H1 (cell line): Measurements from ENCODE around the gene PKM. TPM values are rescaled to one million over a fixed set of nuclear protein-coding genes. Genes with fewer than 3 reads are reported as not detected.
A peak's percentile ranks its signal among the peaks of the same experiment; 100 is the strongest.

Experiments used
- CTCF ChIA-PET: fragments of 300-600 bp; sonication (Branson Sonifier 250); formaldehyde crosslinking; loops from one replicate; lab custom pipeline; 2021; ENCODE audit not compliant: partially characterized antibody; lab: Charles Lee
- POLR2A ChIA-PET: fragments of 300-600 bp; sonication (Branson Sonifier 250); formaldehyde crosslinking; loops from one replicate; lab custom pipeline; 2021; ENCODE audit warnings: inconsistent platforms; ENCODE audit not compliant: partially characterized antibody; lab: Charles Lee
- DNase-seq, 2 experiments: peaks; one replicate each; pipeline versions ENCODE4 v3.0.0 to v3.0.0-alpha.2; 2010 to 2022; ENCODE audit warnings: low spot score in 2 of 2, low read depth in 1 of 2, mixed read lengths in 1 of 2
- FAIRE-seq: peaks from 2 replicates; lab custom pipeline; 2011; peaks lifted over from hg19 to GRCh38; lab: Jason Lieb, UNC
- H2AFZ ChIP-seq: 2 replicates; pipeline ENCODE4 v1.8.1; 2012; ENCODE audit warnings: low read length, inconsistent platforms
- H2AK5ac ChIP-seq: 2 replicates; pipeline ENCODE4 v1.6.1; 2013; ENCODE audit warnings: low read depth, low read length
- H2BK120ac ChIP-seq: replicated peaks from 2 replicates; pipeline ENCODE3; 2013; ENCODE audit warnings: low read depth, low read length, inconsistent platforms
- H2BK12ac ChIP-seq: 2 replicates; pipeline ENCODE4 v1.6.1; 2013; ENCODE audit warnings: low read depth, low read length
- H2BK15ac ChIP-seq: 2 replicates; pipeline ENCODE4 v1.6.1; 2013; ENCODE audit warnings: low read length
- H2BK20ac ChIP-seq: 2 replicates; pipeline ENCODE4 v1.6.1; 2013; ENCODE audit warnings: low read length
- H2BK5ac ChIP-seq: 2 replicates; pipeline ENCODE4 v1.6.1; 2013; ENCODE audit warnings: low read depth, low read length
- H3K14ac ChIP-seq: 2 replicates; pipeline ENCODE4 v1.6.1; 2013; ENCODE audit warnings: inconsistent platforms; ENCODE audit not compliant: insufficient read length
- H3K18ac ChIP-seq: 2 replicates; pipeline ENCODE4 v1.6.1; 2013; ENCODE audit warnings: low read length; ENCODE audit errors: extremely low read depth
- H3K23ac ChIP-seq: 2 replicates; pipeline ENCODE4 v1.6.1; 2013; ENCODE audit warnings: inconsistent platforms; ENCODE audit not compliant: insufficient read length
- H3K23me2 ChIP-seq: 2 replicates; pipeline ENCODE4 v1.6.1; 2013; ENCODE audit warnings: low read depth, low read length
- H3K27ac ChIP-seq: 2 replicates; pipeline ENCODE4 v1.6.1; 2011; ENCODE audit warnings: low read depth, low read length, inconsistent platforms
- H3K27me3 ChIP-seq, 4 experiments: replicated peaks in 1 of 4; 1 replicate in 1 of 4; 2 replicates in 3 of 4; pipeline versions ENCODE4 v1.6.1 to v1.8.1; 2011 to 2013; ENCODE audit warnings: low read length in 3 of 4, mild to moderate bottlenecking in 3 of 4, inconsistent platforms in 2 of 4, mixed read lengths in 2 of 4, moderate library complexity in 1 of 4; ENCODE audit not compliant: control insufficient read depth in 3 of 4, insufficient read depth in 3 of 4; ENCODE audit errors: extremely low read depth in 1 of 4
- H3K36me3 ChIP-seq, 4 experiments: 2 replicates each; pipeline versions ENCODE4 v1.6.1 to v1.8.1; 2011 to 2013; ENCODE audit warnings: mild to moderate bottlenecking in 4 of 4, low read length in 3 of 4, moderate library complexity in 2 of 4, control low read depth in 1 of 4, inconsistent platforms in 1 of 4; ENCODE audit not compliant: insufficient read depth in 4 of 4, control insufficient read depth in 2 of 4
- H3K4ac ChIP-seq: replicated peaks from 2 replicates; pipeline ENCODE3; 2013; ENCODE audit warnings: low read length, low read depth, mixed read lengths, inconsistent platforms; ENCODE audit not compliant: insufficient read length
- H3K4me1 ChIP-seq, 4 experiments: replicated peaks in 1 of 4; 1 replicate in 1 of 4; 2 replicates in 3 of 4; pipeline versions ENCODE4 v1.6.1 to v1.8.1; 2011 to 2013; ENCODE audit warnings: low read length in 3 of 4, inconsistent platforms in 2 of 4, mixed read lengths in 1 of 4; ENCODE audit not compliant: insufficient read depth in 4 of 4, control insufficient read depth in 3 of 4
- H3K4me2 ChIP-seq, 2 experiments: 2 replicates each; pipeline versions ENCODE4 v1.6.1 to v1.8.1; 2011 to 2013; ENCODE audit warnings: low read depth in 2 of 2, low read length in 2 of 2, control low read depth in 1 of 2, inconsistent platforms in 1 of 2, mild to moderate bottlenecking in 1 of 2; ENCODE audit not compliant: insufficient read depth in 1 of 2
- H3K4me3 ChIP-seq, 4 experiments: fragments of 200-600, 300-600 bp in 1 of 4; sonication (generic), shearing (Covaris generic), sonication (Bioruptor Twin) in 1 of 4; 2 replicates each; pipeline versions ENCODE4 v1.5.1 to v1.8.1; 2011 to 2016; ENCODE audit warnings: low read length in 4 of 4, low read depth in 3 of 4, control low read depth in 2 of 4, inconsistent platforms in 2 of 4, mild to moderate bottlenecking in 2 of 4, mixed read lengths in 1 of 4, moderate library complexity in 1 of 4; ENCODE audit not compliant: insufficient read depth in 2 of 4; ENCODE audit errors: extremely low read depth in 1 of 4
- H3K56ac ChIP-seq: replicated peaks from 2 replicates; pipeline ENCODE3; 2013; ENCODE audit warnings: low read depth, mild to moderate bottlenecking, mixed read lengths, low read length, inconsistent platforms; ENCODE audit not compliant: insufficient read length
- H3K79me1 ChIP-seq: 2 replicates; pipeline ENCODE4 v1.6.1; 2013; ENCODE audit warnings: low read depth, low read length, control low read depth
- H3K79me2 ChIP-seq, 2 experiments: 2 replicates each; pipeline versions ENCODE4 v1.6.1 to v1.8.1; 2012 to 2013; ENCODE audit warnings: low read length in 2 of 2, mild to moderate bottlenecking in 2 of 2, inconsistent platforms in 1 of 2; ENCODE audit not compliant: insufficient read depth in 2 of 2, control insufficient read depth in 1 of 2
- H3K9ac ChIP-seq, 4 experiments: replicated peaks in 1 of 4; 1 replicate in 1 of 4; 2 replicates in 3 of 4; pipeline versions ENCODE4 v1.6.1 to v1.8.1; 2011 to 2013; ENCODE audit warnings: low read depth in 3 of 4, low read length in 3 of 4, control low read depth in 2 of 4, mild to moderate bottlenecking in 2 of 4, moderate library complexity in 2 of 4, inconsistent platforms in 1 of 4; ENCODE audit errors: extremely low read depth in 1 of 4
- H3K9me3 ChIP-seq, 2 experiments: 2 replicates each; pipeline versions ENCODE4 v1.6.1 to v1.8.1; 2012 to 2013; ENCODE audit warnings: mild to moderate bottlenecking in 2 of 2, moderate library complexity in 2 of 2, control low read depth in 1 of 2, inconsistent platforms in 1 of 2, low read depth in 1 of 2, low read length in 1 of 2, mixed read lengths in 1 of 2; ENCODE audit not compliant: insufficient read depth in 2 of 2
- H4K20me1 ChIP-seq, 2 experiments: replicated peaks in 1 of 2; 2 replicates each; pipeline versions ENCODE3 to v1.8.1; 2011 to 2013; ENCODE audit warnings: inconsistent platforms in 2 of 2, low read length in 2 of 2, mild to moderate bottlenecking in 1 of 2; ENCODE audit not compliant: insufficient read depth in 2 of 2, control insufficient read depth in 1 of 2
- H4K5ac ChIP-seq: 2 replicates; pipeline ENCODE4 v1.6.1; 2013; ENCODE audit warnings: low read length, low read depth, mixed read lengths, inconsistent platforms; ENCODE audit not compliant: insufficient read length
- H4K8ac ChIP-seq: 2 replicates; pipeline ENCODE4 v1.8.0; 2013; ENCODE audit warnings: mild to moderate bottlenecking, moderate library complexity, low read length, inconsistent platforms; ENCODE audit not compliant: insufficient read depth; ENCODE audit errors: extremely low read depth
- H4K91ac ChIP-seq: replicated peaks from 2 replicates; pipeline ENCODE3; 2013; ENCODE audit warnings: low read length, mixed read lengths, inconsistent platforms; ENCODE audit not compliant: insufficient read length
- EGR1 ChIP-seq: IDR thresholded peaks from 2 replicates; pipeline ENCODE4 v1.6.1; 2011; ENCODE audit warnings: low read depth, low read length, borderline replicate concordance
- HDAC6 ChIP-seq: IDR thresholded peaks from one replicate; pipeline ENCODE4 v1.7.1; 2012; ENCODE audit warnings: low read depth, mild to moderate bottlenecking, inconsistent platforms, low read length, moderate library complexity
- KDM1A ChIP-seq: fragments of 200-600, 300-600 bp; sonication (generic); IDR thresholded peaks from 2 replicates; pipeline ENCODE4 v1.7.1; 2016; ENCODE audit warnings: mild to moderate bottlenecking, low read length, borderline replicate concordance
- NRF1 ChIP-seq: IDR thresholded peaks from 2 replicates; pipeline ENCODE4 v1.6.1; 2011; ENCODE audit warnings: mild to moderate bottlenecking, low read depth, low read length, improper control_type of control experiment
- PHF8 ChIP-seq: fragments of 200-600 bp; sonication (generic); conservative IDR thresholded peaks from 2 replicates; pipeline ENCODE4 v1.7.1; 2012; ENCODE audit warnings: low read depth, mild to moderate bottlenecking, inconsistent platforms, low read length, moderate library complexity
- TAF7 ChIP-seq: optimal IDR thresholded peaks from 2 replicates; pipeline ENCODE3; 2011; ENCODE audit warnings: low read depth, mild to moderate bottlenecking, inconsistent platforms, low read length, moderate library complexity, borderline replicate concordance
- TCF12 ChIP-seq: IDR thresholded peaks from 2 replicates; pipeline ENCODE4 v1.6.1; 2011; ENCODE audit warnings: low read depth, mild to moderate bottlenecking, low read length
- WGBS, 2 experiments: shearing (Covaris generic) in 1 of 2; methylation state at CpG; one replicate each; pipeline versions ENCODE4 v1.1.6 to v1.1.7; 2013 to 2015; ENCODE audit warnings: low lambda C conversion rate in 2 of 2, mixed read lengths in 2 of 2, inconsistent platforms in 1 of 2, low coverage in 1 of 2, missing lambda C conversion rate in 1 of 2; ENCODE audit not compliant: insufficient replicate concordance in 2 of 2, insufficient coverage in 1 of 2, insufficient read length in 1 of 2; ENCODE audit errors: extremely low coverage in 1 of 2, missing lambda C conversion rate in 1 of 2; 5-methylcytosine and 5-hydroxymethylcytosine counted together
- long read RNA-seq, 2 experiments: library from RNA in 1 of 2; library from capped mRNA in 1 of 2; stranded (forward); transcript quantifications; one replicate each; pipeline ENCODE4 v2.0.0, GENCODE V29; 2021; ENCODE audit warnings: inconsistent platforms in 1 of 2
- polyA minus RNA-seq, 3 experiments: library from RNA; depleted of rRNA, polyadenylated mRNA; stranded (reverse); fragments of >200 nt; gene quantifications; 1 replicate in 2 of 3; 2 replicates in 1 of 3; pipeline ENCODE4 v1.2.3, GENCODE V29; 2011
- polyA plus RNA-seq, 7 experiments: library from polyadenylated mRNA; depleted of rRNA in 3 of 7; stranded (reverse) in 5 of 7; unstranded in 2 of 7; fragments of >200 nt in 5 of 7; fragments of 200-250 nt in 2 of 7; gene quantifications; 1 replicate in 5 of 7; 2 replicates in 1 of 7; 4 replicates in 1 of 7; pipeline versions ENCODE4 v1.2.1 to v1.2.3, GENCODE V29; 2011 to 2013; ENCODE audit warnings: missing spikeins in 2 of 7, mixed read lengths in 2 of 7
- total RNA-seq: library from RNA; stranded (reverse); fragmentation: NEBNext Ultra II Directional; extraction: Animal tissue kit (Norgen Biotek cat#: 25700); gene quantifications from 2 replicates; pipeline ENCODE4 v1.2.1, GENCODE V29; 2021

PKM gene
- 761 and 780 TPM in 2 replicates for total RNA-seq
- 856 and 1,089 TPM in 2 replicates for polyA plus RNA-seq (2011; rRNA removed)
- polyA plus RNA-seq (2011; cell fraction: cytosol; rRNA removed): 1,111 TPM
- polyA plus RNA-seq (2011; cell fraction: nucleus; rRNA removed): 1,343 TPM
- 1,003 to 1,133 TPM (median 1,096 TPM) in 4 replicates for polyA plus RNA-seq (2012, experiment 1 of 2)
- 1,059 TPM for polyA plus RNA-seq (2012, experiment 2 of 2)
- 646 TPM for polyA plus RNA-seq (2013, experiment 1 of 2)
- 625 TPM for polyA plus RNA-seq (2013, experiment 2 of 2)
- 1,050 and 1,384 TPM in 2 replicates for polyA minus RNA-seq (2011; rRNA and poly(A)+ RNA removed)
- 677 TPM for polyA minus RNA-seq (2011; cell fraction: cytosol; rRNA and poly(A)+ RNA removed)
- polyA minus RNA-seq (2011; cell fraction: nucleus; rRNA and poly(A)+ RNA removed): 678 TPM
- long read RNA-seq, experiment 1, transcript PKM-214 (2 exons, 2,301 nt): major isoform, 36 of 758 reads
- long read RNA-seq, experiment 1, transcript PKM-212 (3 exons, 3,016 nt): minor isoform, 28 of 758 reads
- long read RNA-seq, experiment 1, transcript PKM-211 (4 exons, 753 nt): minor isoform, 7 of 758 reads
- long read RNA-seq, experiment 1, partial matches to known transcripts: 386 of 758 reads
- long read RNA-seq, experiment 1, other reads (novel, unspliced or antisense): 300 of 758 reads
- long read RNA-seq, experiment 2, transcript PKM-202 (11 exons, 2,318 nt): major isoform, 477 of 601 reads
- long read RNA-seq, experiment 2, partial matches to known transcripts: 84 of 601 reads
- long read RNA-seq, experiment 2, other reads (novel, unspliced or antisense): 33 of 601 reads

GRCh38 chr15:72231066-72231832 lies at the start of gene PKM:
PKM (minus strand) TSS chr15:72231190; CDS start chr15:72219097, 12,093 bp downstream.
- no peak within 1 kb of the TSS; the same call in 1 of the 2 replicates for H2AK5ac ChIP-seq
- peak within 1 kb of the TSS; percentile 99 for H3K18ac ChIP-seq
- peaks cover 3 to 25% (median 19%) of the 10 kb centered on the region in 4 experiments for H3K4me1 ChIP-seq
- H3K4me2 ChIP-seq: peak within 1 kb of the TSS; percentile 97 to 99
- H3K14ac ChIP-seq: no peak within 1 kb of the TSS
- peak within 1 kb of the TSS; percentile 99 for H2BK5ac ChIP-seq
- peaks cover 24% of the 10 kb centered on the region in 2 experiments for H4K20me1 ChIP-seq
- peaks cover 12% of the 10 kb centered on the region for H3K23me2 ChIP-seq
- no peak within 1 kb of the TSS for H2BK15ac ChIP-seq
- CTCF ChIA-PET: interaction anchor here (1.0 to 1.9 kb wide), 5 partner anchors 11 to 54 kb away, joined by 3 to 11 read pairs (median 4); no protein-coding TSS in a partner anchor
- peak within 1 kb of the TSS; percentile 91 for H4K91ac ChIP-seq
- peaks cover 2 to 32% (median 18%) of the 10 kb centered on the region in 4 experiments; a peak in 6 of 7 replicates for H3K27me3 ChIP-seq
- no peak within 1 kb of the TSS for H2BK120ac ChIP-seq
- FAIRE-seq: no peak
- peak within 1 kb of the TSS; percentile 54 for H3K56ac ChIP-seq
- H3K27ac ChIP-seq: peak within 1 kb of the TSS; percentile 74
- H3K4ac ChIP-seq: peak within 1 kb of the TSS; percentile 79
- peaks cover 24 to 43% of the 10 kb centered on the region in 2 experiments for H3K79me2 ChIP-seq
- 0 out of 8 replicates have a peak, but pooled peaks cover 0 to 5% (median 0%) of the 10 kb centered on the region in 4 experiments for H3K36me3 ChIP-seq
- no peaks in the 10 kb centered on the region for H3K9me3 ChIP-seq
- POLR2A ChIA-PET: interaction anchor here (0.7 to 4.8 kb wide), 17 partner anchors 10 to 480 kb away, joined by 3 to 66 read pairs (median 4); partner anchors contain the start of genes CELF6 and GRAMD2A
- peak within 1 kb of the TSS; percentile 93 for H2BK12ac ChIP-seq
- WGBS, 2 experiments: 1% methylated on average over 54 of the region's 67 CpGs; no CpG with 5 or more reads in 1 of the 2 experiments
- 0 out of 2 replicates have a peak within 1 kb of the TSS, but pooled peaks have one; percentile 46 for H2AFZ ChIP-seq
- peaks cover 5% of the 10 kb centered on the region for H3K79me1 ChIP-seq
- H4K8ac ChIP-seq: peak within 1 kb of the TSS; percentile 97
- H4K5ac ChIP-seq: peak within 1 kb of the TSS; percentile 70
- H3K4me3 ChIP-seq: peak within 1 kb of the TSS; percentile 67 to 99 (median 92)
- peak; percentile 95 to 98 for DNase-seq
- H3K23ac ChIP-seq: no peak within 1 kb of the TSS
- peak within 1 kb of the TSS; percentile 66 to 86 (median 82) for H3K9ac ChIP-seq
- no peak within 1 kb of the TSS; the same call in 1 of the 2 replicates for H2BK20ac ChIP-seq
- TF ChIP-seq HDAC6: no peak
- TF ChIP-seq TAF7: peak; percentile 96
- TF ChIP-seq EGR1: peak; percentile 42; the same call in 1 of the 2 replicates
- no peak for TF ChIP-seq NRF1
- peak; percentile 74; the same call in 1 of the 2 replicates for TF ChIP-seq TCF12
- no peak for TF ChIP-seq KDM1A
- peak; percentile 71 for TF ChIP-seq PHF8
